ENCODE data around the gene ANKRD36B.
"Not testable (repeated sequence)": the region's sequence is repeated elsewhere in the genome, so short reads cannot be mapped to it uniquely, and the experiment has no call there.

Gene ANKRD36B

GRCh38 chr2:97589598-97590510 lies at the start of gene ANKRD36B:
Gene ANKRD36B, minus strand, starts transcription at chr2:97589877. Its CDS starts 192 bp downstream, at chr2:97589685.
- peak; percentile 46 to 59 for DNase-seq (ENCODE audit: low read depth in 2 of 2)

GRCh38 chr2:97626049-97626430 lies 36.4 kb upstream of the ANKRD36B start:
- not testable (repeated sequence) for DNase-seq (ENCODE audit: low read depth in 2 of 2)

- not testable (repeated sequence) for DNase-seq (ENCODE audit: low read depth in 2 of 2)
Observed at GRCh38 chr2:97625354-97626048, 35.8 kb upstream of the ANKRD36B start.

GRCh38 chr2:97622976-97623375 lies 33.3 kb upstream of the ANKRD36B start:
- not testable (repeated sequence) for DNase-seq (ENCODE audit: low read depth in 2 of 2)

- DNase-seq (ENCODE audit: low read depth in 2 of 2) = not testable (repeated sequence)
Observed at GRCh38 chr2:97620492-97620891, 30.8 kb upstream of the ANKRD36B start.

GRCh38 chr2:97618939-97619827 lies 29.5 kb upstream of the ANKRD36B start:
- peak in 1 of 2 donors; percentile 5 for DNase-seq (ENCODE audit: low read depth in 2 of 2)

- no peak for DNase-seq (ENCODE audit: low read depth in 2 of 2)
Observed at GRCh38 chr2:97617911-97618310, 28.2 kb upstream of the ANKRD36B start.

- DNase-seq (ENCODE audit: low read depth in 2 of 2) = not testable (repeated sequence)
Observed at GRCh38 chr2:97615746-97616145, 26.1 kb upstream of the ANKRD36B start.

- not testable (repeated sequence) for DNase-seq (ENCODE audit: low read depth in 2 of 2)
Observed at GRCh38 chr2:97611895-97612294, 22.2 kb upstream of the ANKRD36B start.

- not testable (repeated sequence) for DNase-seq (ENCODE audit: low read depth in 2 of 2)
Observed at GRCh38 chr2:97608745-97609144, 19.1 kb upstream of the ANKRD36B start.

GRCh38 chr2:97605524-97606339 lies 16.1 kb upstream of the ANKRD36B start:
- not testable (repeated sequence) for DNase-seq (ENCODE audit: low read depth in 2 of 2)

- DNase-seq (ENCODE audit: low read depth in 2 of 2) = not testable (repeated sequence)
Observed at GRCh38 chr2:97605109-97605508, 15.4 kb upstream of the ANKRD36B start.

- DNase-seq (ENCODE audit: low read depth in 2 of 2) = not testable (repeated sequence)
Observed at GRCh38 chr2:97601537-97601936, 11.9 kb upstream of the ANKRD36B start.

GRCh38 chr2:97596180-97596579 lies 6.5 kb upstream of the ANKRD36B start:
- DNase-seq (ENCODE audit: low read depth in 2 of 2) = not testable (repeated sequence)

GRCh38 chr2:97593520-97593919 lies 3.8 kb upstream of the ANKRD36B start:
- DNase-seq (ENCODE audit: low read depth in 2 of 2) = not testable (repeated sequence)

- peak; percentile 55 to 62 for DNase-seq (ENCODE audit: low read depth in 2 of 2)
Observed at GRCh38 chr2:97590515-97591394, 1.1 kb upstream of the ANKRD36B start.

GRCh38 chr2:97589257-97589597 lies 450 bp downstream of the ANKRD36B start:
- not testable (repeated sequence) for DNase-seq (ENCODE audit: low read depth in 2 of 2)

GRCh38 chr2:97565674-97566073 lies 24.0 kb downstream of the ANKRD36B start:
- DNase-seq (ENCODE audit: low read depth in 2 of 2) = not testable (repeated sequence)

- DNase-seq (ENCODE audit: low read depth in 2 of 2) = not testable (repeated sequence)
Observed at GRCh38 chr2:97552406-97552805, 37.3 kb downstream of the ANKRD36B start.

GRCh38 chr2:97550498-97550897 lies 39.2 kb downstream of the ANKRD36B start:
- not testable (repeated sequence) for DNase-seq (ENCODE audit: low read depth in 2 of 2)
